ENCODE results near the gene KLHL41. TPM values are rescaled to one million over a fixed set of nuclear protein-coding genes. Genes with fewer than 3 reads are reported as not detected.

KLHL41 gene
- total RNA-seq, 1 donor from 2014 or later = 0.68 TPM

DNA sequence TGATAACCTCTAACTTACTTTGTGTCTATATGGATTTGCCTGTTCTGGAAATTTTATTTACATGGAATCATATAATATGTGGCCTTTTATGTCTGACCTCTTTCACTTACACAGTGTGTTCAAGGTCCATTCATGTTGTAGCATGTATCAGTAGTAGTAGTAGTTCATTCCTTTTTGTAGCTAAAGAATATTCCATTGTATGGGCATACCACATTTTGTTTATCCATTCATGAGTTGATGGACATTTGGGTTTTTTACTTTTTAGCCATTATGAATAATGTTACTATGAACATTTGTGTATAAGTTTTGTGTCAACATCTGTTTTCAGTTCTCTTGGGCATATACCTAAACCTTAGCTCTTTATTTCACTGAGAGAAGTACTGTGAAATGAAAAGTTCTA is 18.7 kb upstream of the KLHL41 start:
- Histone ChIP-seq H3K36me3 (peaks cover 14% of the 10 kb centered on the region), H3K27me3 (ENCODE audit: low read depth) (no peaks in the 10 kb centered on the region), H3K27ac (no peak overlapping the region), H3K9me3 (no peaks in the 10 kb centered on the region), H3K4me1 (no peaks in the 10 kb centered on the region), H3K4me3 (no peak overlapping the region)
- no peak for DNase-seq
- TF ChIP-seq CTCF (IDR thresholded peaks at IDR 0.05) = no peak
- intact Hi-C loops (cut with DNase I) = no loop called here
- ATAC-seq = no peak

GRCh38 chr2:169491378-169491777 is 18.1 kb upstream of the KLHL41 start:
- intact Hi-C loops (cut with DNase I) = no loop called here
- Histone ChIP-seq H3K4me1 (no peaks in the 10 kb centered on the region), H3K4me3 (no peak overlapping the region), H3K36me3 (peaks cover 14% of the 10 kb centered on the region), H3K9me3 (no peaks in the 10 kb centered on the region), H3K27ac (no peak overlapping the region), H3K27me3 (ENCODE audit: low read depth) (no peaks in the 10 kb centered on the region)
- ATAC-seq (no peak), DNase-seq (no peak)
- no peak for TF ChIP-seq CTCF (IDR thresholded peaks at IDR 0.05)

- ATAC-seq (no peak), DNase-seq (no peak)
- Histone ChIP-seq H3K4me1 (no peaks in the 10 kb centered on the region), H3K27ac (no peak overlapping the region), H3K4me3 (no peak overlapping the region), H3K27me3 (ENCODE audit: low read depth) (no peaks in the 10 kb centered on the region), H3K9me3 (no peaks in the 10 kb centered on the region), H3K36me3 (peaks cover 6% of the 10 kb centered on the region)
- no peak for TF ChIP-seq CTCF (IDR thresholded peaks at IDR 0.05)
- intact Hi-C loops (cut with DNase I) = no loop called here
Observed at GRCh38 chr2:169493360-169493759, 16.1 kb upstream of the KLHL41 start.

DNA sequence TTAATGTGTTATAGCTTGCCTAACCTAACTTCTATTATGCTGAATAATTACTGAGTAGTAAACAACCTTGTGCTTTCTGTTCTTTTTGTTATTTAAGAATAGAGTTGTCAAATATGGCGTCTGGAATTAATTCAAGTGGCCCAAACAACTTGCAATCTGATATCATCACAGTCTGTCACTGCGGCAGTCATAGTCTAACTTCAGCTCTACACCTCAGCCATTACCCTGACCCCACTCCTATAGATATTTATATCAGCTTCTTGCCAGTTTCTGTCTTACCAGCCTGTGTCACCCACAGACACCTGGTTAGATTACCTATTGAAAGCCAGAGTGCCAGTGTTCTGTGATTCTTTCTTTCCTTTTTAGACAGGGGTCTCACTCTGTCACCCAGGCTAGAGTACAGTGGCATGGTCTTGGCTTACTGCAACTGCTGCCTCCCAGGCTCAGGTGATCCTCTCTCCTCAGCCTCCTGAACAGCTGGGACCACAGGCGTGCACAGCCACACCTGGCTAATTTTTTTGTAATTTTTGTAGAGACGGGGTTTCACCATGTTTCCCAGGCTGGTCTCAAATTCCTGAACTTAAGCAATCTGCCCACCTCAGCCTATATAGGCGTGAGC is 14.1 kb upstream of the KLHL41 start:
- TF ChIP-seq CTCF (IDR thresholded peaks at IDR 0.05) = no peak
- intact Hi-C loops (cut with DNase I) = no loop called here

GRCh38 chr2:169504651-169505050 is 4.9 kb upstream of the KLHL41 start:
- Histone ChIP-seq H3K27me3 (ENCODE audit: low read depth) (no peaks in the 10 kb centered on the region), H3K36me3 (peaks cover 17% of the 10 kb centered on the region), H3K27ac (no peak overlapping the region), H3K9me3 (no peaks in the 10 kb centered on the region), H3K4me1 (no peaks in the 10 kb centered on the region), H3K4me3 (no peak overlapping the region)
- ATAC-seq (no peak), DNase-seq (no peak)
- intact Hi-C loops (cut with DNase I) = no loop called here
- TF ChIP-seq CTCF (IDR thresholded peaks at IDR 0.05) = no peak

More for the DNA sequence above, 14.1 kb upstream of the KLHL41 start:
- H3K27me3 ChIP-seq (ENCODE audit: low read depth) = no peaks in the 10 kb centered on the region
- peaks cover 11% of the 10 kb centered on the region for H3K36me3 ChIP-seq
- no peak overlapping the region for H3K27ac ChIP-seq
- H3K4me3 ChIP-seq = no peak overlapping the region
- DNase-seq (no peak), ATAC-seq (no peak)
- no peaks in the 10 kb centered on the region for H3K4me1 ChIP-seq
- no peaks in the 10 kb centered on the region for H3K9me3 ChIP-seq
